ENCODE measurements around the gene C1orf105.
"Not testable (repeated sequence)": the region's sequence is repeated elsewhere in the genome, so short reads cannot be mapped to it uniquely, and the experiment has no call there.

Gene C1orf105

DNA sequence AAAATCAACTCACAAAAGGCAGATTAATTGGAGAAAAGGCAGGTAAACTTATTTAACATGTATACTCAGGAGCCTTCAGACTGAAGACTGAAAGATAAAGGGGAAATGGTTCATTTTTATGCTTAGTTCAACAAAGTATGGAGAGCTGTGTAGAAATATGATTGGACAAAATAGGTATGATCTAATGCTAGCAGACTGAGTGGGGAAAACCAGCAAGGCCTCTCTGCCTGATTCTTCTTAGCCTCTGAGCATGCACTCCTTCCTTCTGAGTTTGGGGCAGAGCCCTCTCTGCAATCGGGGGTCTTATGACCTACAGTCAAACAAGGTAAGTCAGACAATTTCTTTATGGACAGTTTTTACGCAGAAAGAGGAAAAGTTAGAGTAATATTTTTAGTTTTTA lies 73.7 kb downstream of the C1orf105 start:
- no peak for DNase-seq

DNA sequence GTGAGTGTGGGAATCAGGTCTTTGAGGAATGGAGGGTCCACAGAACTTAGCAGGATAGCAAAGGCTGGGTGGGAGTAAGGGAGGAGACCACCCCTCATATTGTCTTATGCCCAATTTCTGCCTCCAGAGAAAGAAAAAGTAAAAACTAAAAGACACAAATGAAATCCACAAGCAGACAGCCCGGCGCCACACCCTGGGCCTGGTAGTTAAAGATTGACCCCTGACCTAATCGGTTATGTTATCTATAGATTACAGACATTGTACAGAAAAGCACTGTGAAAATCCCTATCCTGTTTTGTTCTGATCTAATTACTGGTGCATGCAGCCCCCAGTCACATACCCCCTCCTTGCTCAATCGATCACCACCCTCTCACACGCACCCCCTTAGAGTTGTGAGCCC lies 75.6 kb downstream of the C1orf105 start:
- not testable (repeated sequence) for DNase-seq

DNA sequence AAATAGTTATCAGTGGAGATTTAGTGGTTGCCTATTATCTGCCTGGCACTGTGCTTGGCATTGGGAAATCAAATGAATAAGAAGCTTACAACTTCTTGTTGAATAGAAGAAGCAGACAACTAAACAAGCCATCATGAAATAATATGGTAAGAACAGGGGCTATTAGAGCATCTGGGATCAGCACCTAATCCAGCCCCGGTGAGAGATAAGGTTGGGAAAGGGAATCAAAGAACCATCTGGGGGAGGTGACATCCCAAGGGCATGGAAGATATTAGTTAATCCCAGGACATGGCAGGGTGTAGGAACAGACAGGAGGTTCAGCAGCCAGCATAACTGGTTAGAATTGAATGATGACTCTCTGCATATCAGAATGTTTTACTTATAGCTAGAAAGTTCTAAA lies 76.2 kb downstream of the C1orf105 start:
- no peak for DNase-seq

DNA sequence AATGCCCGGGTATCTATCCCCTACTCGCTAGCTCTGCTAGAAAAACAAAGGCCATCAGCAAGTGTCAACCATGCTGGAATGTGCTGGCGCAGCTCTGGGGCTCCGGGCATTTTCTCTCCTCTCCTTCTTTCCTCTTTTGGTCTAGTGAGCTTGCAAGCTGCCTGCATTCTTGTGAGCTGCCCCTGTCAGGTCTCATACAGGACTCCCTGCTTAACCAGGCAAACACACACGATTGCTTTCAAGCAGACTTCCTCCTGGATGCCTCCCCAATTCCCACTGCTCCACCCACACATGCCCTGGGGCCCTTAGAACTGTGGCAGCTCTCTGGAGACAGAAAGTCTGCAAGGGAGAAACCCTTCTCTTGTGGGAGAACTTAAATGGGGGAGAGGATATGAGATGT lies 76.7 kb downstream of the C1orf105 start:
- no peak for DNase-seq

DNA sequence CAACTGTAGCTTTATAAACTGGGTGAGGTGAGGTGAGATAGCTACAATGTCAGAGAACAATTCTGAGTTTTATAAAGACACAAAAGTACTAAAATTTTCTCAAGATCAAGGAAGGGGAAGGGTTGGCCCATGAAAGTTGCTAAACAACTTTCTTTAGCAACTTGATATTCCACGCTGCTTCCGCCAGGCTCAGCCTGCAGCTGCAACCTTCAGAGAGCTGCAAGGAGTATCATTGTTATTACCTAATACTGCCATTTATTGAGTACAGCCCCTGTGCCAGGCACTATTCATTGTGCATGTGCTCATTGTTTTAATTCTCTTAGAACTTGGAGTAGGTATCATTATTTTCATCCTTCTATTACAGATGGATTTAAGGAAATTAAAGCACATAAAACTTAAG lies 78.4 kb downstream of the C1orf105 start:
- DNase-seq, result no peak

DNA sequence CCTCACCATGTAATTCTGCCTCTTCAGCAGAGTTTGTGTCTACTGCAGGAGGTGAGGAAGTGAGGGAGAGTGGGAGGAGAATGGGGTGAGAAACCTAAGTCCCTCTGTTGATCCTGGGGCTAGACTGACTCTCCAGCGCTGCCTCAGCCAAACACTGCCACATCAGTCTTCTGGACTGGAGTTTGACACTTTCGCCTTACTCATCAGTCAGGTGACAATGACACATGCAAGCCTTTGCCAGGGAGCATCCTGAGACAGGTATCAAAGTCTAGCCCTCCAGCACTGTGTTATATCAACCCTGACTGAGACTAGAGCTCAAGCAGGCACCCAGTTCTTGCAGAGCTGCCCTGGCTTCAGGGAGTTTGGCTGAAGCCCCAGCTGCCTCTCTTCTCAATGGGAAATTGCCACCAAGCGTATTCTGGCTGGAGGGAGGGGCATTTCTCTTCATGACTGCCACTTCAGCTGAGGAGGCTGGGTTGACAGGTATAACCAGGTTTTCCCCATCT lies 79.2 kb downstream of the C1orf105 start:
- no peak for DNase-seq

DNA sequence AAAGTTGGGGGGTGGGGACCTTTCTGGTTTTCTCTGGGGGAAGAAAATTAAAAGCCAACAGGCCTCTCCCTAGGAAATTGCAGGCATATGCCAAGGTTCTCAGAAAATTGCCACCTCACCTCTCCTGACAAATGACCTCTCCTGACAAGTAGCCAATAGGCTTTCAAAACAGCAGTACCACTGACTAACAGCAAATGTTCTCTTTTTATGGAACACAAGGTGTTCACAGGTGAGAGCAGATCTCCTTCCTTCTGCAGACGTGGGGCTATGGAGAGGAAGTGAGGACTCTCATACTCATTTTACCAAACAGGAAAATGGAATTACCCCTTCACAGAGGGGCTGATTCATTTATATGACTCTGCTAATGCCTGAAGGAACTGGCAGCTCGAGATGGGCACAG lies 79.7 kb downstream of the C1orf105 start:
- DNase-seq, result no peak

DNA sequence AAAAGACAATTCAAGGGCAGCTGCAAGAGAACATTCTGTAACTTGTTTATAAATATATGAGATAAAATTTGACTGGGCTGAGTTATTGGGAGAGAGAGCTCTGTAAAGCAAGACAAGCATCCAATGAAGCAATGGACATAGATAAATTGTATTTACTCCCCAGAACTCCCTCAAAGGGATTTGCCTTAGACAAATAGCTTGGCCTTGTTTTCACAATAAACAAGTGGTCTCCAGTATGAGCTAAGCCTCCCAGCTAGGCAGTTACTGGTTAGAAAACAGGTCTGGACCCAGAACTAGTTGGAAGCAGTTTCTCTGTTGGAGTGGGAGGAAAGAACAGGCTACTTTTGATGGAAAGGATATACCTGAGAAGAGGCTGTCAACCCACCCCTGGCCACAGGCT lies 87.3 kb downstream of the C1orf105 start:
- DNase-seq, result no peak

DNA sequence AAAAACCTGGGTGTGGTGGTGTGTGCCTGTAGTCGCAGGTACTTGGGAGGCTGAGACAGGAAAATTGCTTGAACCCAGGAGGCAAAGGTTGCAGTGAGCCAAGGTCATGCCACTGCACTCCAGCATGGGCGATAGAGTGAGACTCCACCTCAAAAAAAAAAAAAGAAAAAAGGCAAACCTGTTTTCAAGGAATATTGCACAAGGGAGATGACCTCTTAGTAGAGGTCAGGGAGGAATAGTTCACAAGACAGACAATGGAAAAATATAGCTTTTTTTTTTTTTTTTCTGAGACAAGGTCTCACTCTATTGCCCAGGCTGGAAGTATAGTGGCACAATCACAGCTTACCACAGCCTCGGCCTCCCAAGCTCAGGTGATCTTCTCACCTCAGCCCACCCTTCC lies 90.0 kb downstream of the C1orf105 start:
- no peak for DNase-seq

DNA sequence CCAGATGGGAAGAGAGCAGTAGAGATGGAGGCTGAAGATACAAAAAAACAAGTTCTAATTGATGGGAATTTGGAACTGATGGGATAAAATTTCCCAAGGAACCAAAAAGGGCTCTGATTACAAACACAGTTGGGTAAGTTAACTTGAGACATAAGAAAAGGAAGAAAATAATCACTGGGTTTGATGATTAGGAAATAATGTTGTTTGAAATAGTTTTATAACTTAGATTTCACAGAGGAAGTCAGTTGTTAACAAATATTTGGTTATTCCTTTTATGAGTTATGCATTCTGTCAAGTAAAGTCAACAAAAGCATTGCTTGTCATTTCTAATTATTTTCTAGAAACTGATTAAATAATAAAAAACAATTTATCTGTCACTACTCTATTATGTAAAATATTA lies 92.1 kb downstream of the C1orf105 start:
- no peak for DNase-seq

DNA sequence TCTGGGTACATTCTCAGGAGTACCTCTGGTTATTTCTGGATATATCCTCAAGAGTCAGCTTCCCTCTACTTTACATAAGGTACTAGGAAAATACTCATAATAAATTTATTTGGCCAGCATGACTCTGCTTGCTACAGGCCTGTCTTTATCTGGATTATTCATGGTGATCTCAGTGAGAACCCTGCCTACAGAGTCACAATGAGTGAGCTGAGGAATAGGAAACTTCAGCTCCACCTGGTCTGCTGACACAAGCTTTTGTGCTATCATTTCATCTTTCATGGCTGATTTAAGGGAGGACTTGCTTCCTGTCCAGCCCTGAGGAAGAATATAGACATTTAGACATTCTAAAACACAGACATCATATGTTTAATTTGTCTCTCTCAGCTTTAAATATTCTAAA lies 93.0 kb downstream of the C1orf105 start:
- DNase-seq, result no peak

DNA sequence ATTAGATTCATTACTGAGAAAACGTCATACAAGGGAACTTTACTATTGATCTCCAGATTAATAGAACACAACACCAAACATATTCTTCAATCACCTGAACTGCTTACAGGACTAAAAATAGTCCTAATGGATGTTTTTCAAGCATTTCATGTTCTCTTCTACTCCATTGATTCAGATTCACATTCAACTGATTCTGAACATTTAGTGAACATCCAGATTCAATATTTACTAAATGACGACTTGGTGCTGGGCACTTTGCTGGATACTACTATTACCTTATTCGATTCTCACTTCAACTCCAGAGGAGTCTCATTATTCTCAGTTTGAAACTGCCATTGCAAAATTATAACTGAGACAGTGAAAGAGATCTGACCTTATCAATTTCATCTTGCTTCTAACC lies 93.6 kb downstream of the C1orf105 start:
- DNase-seq, result no peak

DNA sequence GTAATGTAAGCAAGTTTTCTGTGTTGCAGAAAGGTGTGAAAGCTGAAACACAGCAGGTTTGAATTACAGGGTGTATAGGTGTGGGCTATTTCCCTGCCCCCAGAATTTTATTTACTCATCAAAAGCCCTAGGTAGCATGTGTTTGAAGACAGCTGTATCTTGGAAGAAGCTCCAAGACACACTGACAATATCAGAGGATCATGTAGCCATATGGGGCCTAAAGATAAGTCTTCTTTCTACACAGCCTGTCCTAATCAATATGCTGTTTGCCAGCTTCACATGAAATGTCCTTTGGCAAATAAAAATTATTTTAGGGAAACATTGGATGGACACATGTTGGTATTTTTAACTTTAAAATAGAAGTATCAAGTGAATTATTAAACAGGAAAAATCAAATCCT lies 95.0 kb downstream of the C1orf105 start:
- DNase-seq, result no peak

DNA sequence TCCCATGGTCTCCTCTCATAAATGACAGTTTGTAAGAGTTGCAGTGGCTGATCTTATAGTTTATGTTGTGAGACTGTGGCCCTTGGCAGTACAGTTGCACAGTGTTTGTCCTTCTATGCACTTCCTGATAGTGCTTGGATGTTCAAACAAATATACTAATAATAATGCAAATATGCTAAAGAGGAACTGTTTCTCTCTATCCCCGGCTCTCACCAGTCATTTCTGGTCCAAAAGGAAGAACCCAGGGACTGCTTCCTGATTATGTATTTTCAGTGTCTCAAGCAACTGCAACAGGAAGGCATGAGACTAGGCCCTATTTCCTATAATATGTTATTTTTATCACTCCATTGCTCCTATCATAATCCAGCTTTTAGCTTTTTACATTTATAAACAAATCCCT lies 95.4 kb downstream of the C1orf105 start:
- DNase-seq, result no peak

DNA sequence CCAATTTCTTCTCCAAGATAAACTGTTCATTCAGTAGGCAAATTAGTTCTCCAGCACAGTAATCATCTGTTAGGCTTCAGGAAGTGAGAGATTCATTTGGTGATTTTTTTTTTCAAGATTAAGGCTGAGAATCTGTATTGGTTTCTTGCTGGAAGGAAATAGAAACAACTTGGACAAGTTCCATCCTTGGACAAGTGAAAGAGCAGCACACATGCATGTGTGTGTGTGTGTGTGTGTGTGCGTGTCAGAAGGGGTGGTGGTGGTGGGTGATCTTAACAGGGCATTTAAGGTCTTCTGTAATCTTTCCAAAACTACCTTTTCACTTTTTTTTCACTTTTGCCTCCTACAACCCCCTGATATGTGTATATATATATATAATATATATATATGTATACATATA lies 96.6 kb downstream of the C1orf105 start:
- no peak for DNase-seq

DNA sequence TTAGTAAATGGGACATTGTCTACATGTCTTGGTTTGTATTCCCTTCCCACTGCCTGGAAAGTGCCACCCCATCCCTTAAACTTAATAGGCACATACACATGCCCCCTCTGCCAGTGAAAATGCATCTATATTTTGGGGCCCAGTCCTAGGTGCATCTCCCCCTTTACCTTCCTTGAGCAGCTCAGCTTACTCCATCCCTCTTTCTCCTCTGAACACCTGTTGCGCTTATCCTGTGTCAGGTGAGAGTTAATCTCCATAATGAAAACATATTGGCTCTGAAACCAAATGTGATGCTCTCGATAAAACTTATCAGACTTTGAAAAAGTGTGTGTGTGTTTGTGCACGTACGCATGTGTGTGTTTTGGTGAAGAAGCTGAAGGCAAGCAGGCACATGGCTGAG lies 97.1 kb downstream of the C1orf105 start:
- no peak for DNase-seq

All from effector CD4-positive, alpha-beta T cell (primary cell).